H9 (cell line): ENCODE data around the gene DDIT4. TPM values are rescaled to one million over a fixed set of nuclear protein-coding genes. Genes with fewer than 3 reads are reported as not detected.

Experiments used
- DNase-seq: peaks from one replicate; pipeline ENCODE4 v3.0.0-alpha.2; 2017
- H2AFZ ChIP-seq: one replicate; pipeline ENCODE4 v1.6.1; 2013; ENCODE audit warnings: mild to moderate bottlenecking, low read length, control low read depth, moderate library complexity
- H2AK5ac ChIP-seq: 2 replicates; pipeline ENCODE4 v1.6.1; 2013; ENCODE audit warnings: low read length, control low read depth, mixed read lengths; ENCODE audit not compliant: insufficient read length
- H2BK120ac ChIP-seq: one replicate; pipeline ENCODE4 v1.6.1; 2013; ENCODE audit warnings: low read depth, mild to moderate bottlenecking, low read length, control low read depth, inconsistent platforms; ENCODE audit not compliant: poor library complexity, severe bottlenecking
- H2BK12ac ChIP-seq: 2 replicates; pipeline ENCODE4 v1.6.1; 2013; ENCODE audit warnings: low read length, control low read depth, mixed read lengths, low read depth; ENCODE audit not compliant: insufficient read length
- H2BK15ac ChIP-seq: 2 replicates; pipeline ENCODE4 v1.6.1; 2013; ENCODE audit warnings: low read depth, low read length, control low read depth
- H2BK20ac ChIP-seq: one replicate; pipeline ENCODE4 v1.6.1; 2013; ENCODE audit warnings: low read depth, mild to moderate bottlenecking, low read length, control low read depth, inconsistent platforms; ENCODE audit not compliant: poor library complexity, severe bottlenecking
- H2BK5ac ChIP-seq: 2 replicates; pipeline ENCODE4 v1.6.1; 2013; ENCODE audit warnings: low read length, control low read depth, mixed read lengths; ENCODE audit not compliant: insufficient read length
- H3K14ac ChIP-seq: 2 replicates; pipeline ENCODE4 v1.6.1; 2013; ENCODE audit warnings: low read length, control low read depth; ENCODE audit not compliant: insufficient read depth
- H3K18ac ChIP-seq: 2 replicates; pipeline ENCODE4 v1.6.1; 2013; ENCODE audit warnings: low read depth, mild to moderate bottlenecking, mixed read lengths, low read length, control low read depth; ENCODE audit not compliant: insufficient read length
- H3K23ac ChIP-seq: 2 replicates; pipeline ENCODE4 v1.6.1; 2013; ENCODE audit warnings: low read length, control low read depth, mixed read lengths, low read depth; ENCODE audit not compliant: insufficient read length
- H3K23me2 ChIP-seq: 2 replicates; pipeline ENCODE4 v1.6.1; 2013; ENCODE audit warnings: low read depth, mild to moderate bottlenecking, mixed read lengths, low read length, control low read depth; ENCODE audit not compliant: insufficient read length, poor library complexity, severe bottlenecking
- H3K27ac ChIP-seq: 2 replicates; pipeline ENCODE4 v1.5.1; 2013; ENCODE audit warnings: low read length, control low read depth, mixed read lengths, low read depth; ENCODE audit not compliant: insufficient read length
- H3K27me3 ChIP-seq: 2 replicates; pipeline ENCODE4 v1.6.1; 2013; ENCODE audit warnings: low read length, control low read depth, inconsistent platforms; ENCODE audit not compliant: insufficient read depth
- H3K4ac ChIP-seq: 2 replicates; pipeline ENCODE4 v1.6.1; 2013; ENCODE audit warnings: low read depth, mild to moderate bottlenecking, control low read depth, inconsistent platforms, low read length, moderate library complexity
- H3K4me1 ChIP-seq: 2 replicates; pipeline ENCODE4 v1.6.1; 2013; ENCODE audit warnings: low read length, control low read depth, inconsistent platforms; ENCODE audit not compliant: insufficient read depth
- H3K4me2 ChIP-seq: 2 replicates; pipeline ENCODE4 v1.6.1; 2013; ENCODE audit warnings: low read length, control low read depth, mixed read lengths; ENCODE audit not compliant: insufficient read length, insufficient read depth
- H3K56ac ChIP-seq: 2 replicates; pipeline ENCODE4 v1.6.1; 2013; ENCODE audit warnings: low read depth, mild to moderate bottlenecking, mixed read lengths, low read length, control low read depth; ENCODE audit not compliant: insufficient read length
- H3K79me1 ChIP-seq: 2 replicates; pipeline ENCODE4 v1.6.1; 2013; ENCODE audit warnings: low read depth, mild to moderate bottlenecking, moderate library complexity, low read length, control low read depth, inconsistent platforms; ENCODE audit not compliant: insufficient read depth, poor library complexity, severe bottlenecking
- H3K79me2 ChIP-seq: 2 replicates; pipeline ENCODE4 v1.6.1; 2013; ENCODE audit warnings: low read length, control low read depth, inconsistent platforms; ENCODE audit not compliant: insufficient read depth
- H3K9ac ChIP-seq: 2 replicates; pipeline ENCODE4 v1.6.1; 2013; ENCODE audit warnings: low read length, control low read depth, mixed read lengths; ENCODE audit not compliant: insufficient read length; ENCODE audit errors: extremely low read depth
- H3K9me3 ChIP-seq: one replicate; pipeline ENCODE4 v1.6.1; 2013; ENCODE audit warnings: low read depth, low read length, inconsistent platforms; ENCODE audit not compliant: control insufficient read depth
- H3T11ph ChIP-seq: one replicate; pipeline ENCODE4 v1.6.1; 2013; ENCODE audit warnings: mild to moderate bottlenecking, low read length, control low read depth, inconsistent platforms
- H4K20me1 ChIP-seq: one replicate; pipeline ENCODE4 v1.6.1; 2013; ENCODE audit not compliant: control insufficient read depth, insufficient read length, insufficient read depth
- H4K5ac ChIP-seq: 2 replicates; pipeline ENCODE4 v1.6.1; 2013; ENCODE audit warnings: low read depth, mild to moderate bottlenecking, mixed read lengths, low read length, control low read depth; ENCODE audit not compliant: insufficient read length
- H4K8ac ChIP-seq: replicated peaks from 2 replicates; pipeline ENCODE4 v1.6.1; 2013; ENCODE audit warnings: low read length, control low read depth, mixed read lengths, low read depth; ENCODE audit not compliant: insufficient read length
- H4K91ac ChIP-seq: 2 replicates; pipeline ENCODE4 v1.6.1; 2013; ENCODE audit warnings: low read depth, mild to moderate bottlenecking, moderate library complexity, mixed read lengths, low read length, control low read depth; ENCODE audit not compliant: insufficient read length
- H3K27ac Mint-ChIP-seq, 3 experiments: 2 replicates in 2 of 3; 3 replicates in 1 of 3; pipeline ENCODE4 v1.8.0; 2020 to 2021; ENCODE audit warnings: mixed read lengths in 3 of 3, mild to moderate bottlenecking in 1 of 3, moderate library complexity in 1 of 3
- H3K27me3 Mint-ChIP-seq: 2 replicates; pipeline ENCODE4 v1.8.0; 2021; ENCODE audit warnings: low read depth, mild to moderate bottlenecking, moderate library complexity, mixed read lengths
- H3K36me3 Mint-ChIP-seq, 3 experiments: 2 replicates in 2 of 3; 3 replicates in 1 of 3; pipeline ENCODE4 v1.8.0; 2020 to 2021; ENCODE audit warnings: low read depth in 3 of 3, mixed read lengths in 3 of 3; ENCODE audit not compliant: insufficient read depth in 1 of 3
- H3K4me1 Mint-ChIP-seq, 2 experiments: 2 replicates each; pipeline ENCODE4 v1.8.0; 2020; ENCODE audit warnings: mixed read lengths in 2 of 2
- H3K4me3 Mint-ChIP-seq, 2 experiments: 2 replicates in 1 of 2; 3 replicates in 1 of 2; pipeline ENCODE4 v1.8.0; 2020 to 2021; ENCODE audit warnings: mild to moderate bottlenecking in 2 of 2, mixed read lengths in 2 of 2, moderate library complexity in 1 of 2
- H3K9me3 Mint-ChIP-seq, 2 experiments: 2 replicates in 1 of 2; 3 replicates in 1 of 2; pipeline ENCODE4 v1.8.0; 2020; ENCODE audit warnings: mild to moderate bottlenecking in 2 of 2, mixed read lengths in 2 of 2, moderate library complexity in 1 of 2
- CTCF ChIP-seq: fragments of 200-600 bp; sonication (generic); conservative IDR thresholded peaks from 3 replicates; pipeline ENCODE4 v1.8.0; 2021; ENCODE audit warnings: antibody characterized with exemption, mild to moderate bottlenecking
- WGBS: extraction: QIAGEN DNeasy Blood & Tissue Kit; methylation state at CpG from one replicate; pipeline ENCODE4 v1.1.7; 2013; ENCODE audit warnings: missing lambda C conversion rate, low lambda C conversion rate, mixed read lengths; ENCODE audit not compliant: insufficient read length; ENCODE audit errors: extremely low coverage; 5-methylcytosine and 5-hydroxymethylcytosine counted together
- total RNA-seq: library from RNA; stranded (reverse); gene quantifications from 2 replicates; pipeline ENCODE4 v1.2.1, GENCODE V29; 2021

The DDIT4 gene
- total RNA-seq, 1 experiment from 2014 or later = 84.0 TPM

- no peaks in the 10 kb centered on the region for H4K20me1 ChIP-seq
- no peaks in the 10 kb centered on the region for H3K79me1 ChIP-seq
- no peak overlapping the region for H4K91ac ChIP-seq
- peaks cover 4% of the 10 kb centered on the region for H3K27me3 Mint-ChIP-seq
- H3K23ac ChIP-seq = no peak overlapping the region
- no peak overlapping the region for H3K18ac ChIP-seq
- no peaks in the 10 kb centered on the region for H3K23me2 ChIP-seq
- H3K14ac ChIP-seq = no peak overlapping the region; the same call in 1 of the 2 replicates
- H3K9me3 ChIP-seq = no peaks in the 10 kb centered on the region
- no peak overlapping the region for H3K56ac ChIP-seq
- H2BK20ac ChIP-seq = no peak overlapping the region
- H3K36me3 Mint-ChIP-seq = no peaks in the 10 kb centered on the region; a peak in 1 of 7 replicates
- DNase-seq = no peak
- no CpG with 5 or more reads among the region's 4 CpGs for WGBS
- H4K8ac ChIP-seq = no peak overlapping the region
- H2BK12ac ChIP-seq = no peak overlapping the region
- H2AFZ ChIP-seq = peak overlapping the region; percentile 17
- no peak overlapping the region for H3K27ac ChIP-seq
- no peak overlapping the region for H3K9ac ChIP-seq
- no peaks in the 10 kb centered on the region; a peak in 1 of 5 replicates for H3K9me3 Mint-ChIP-seq
- no peaks in the 10 kb centered on the region for H3K27me3 ChIP-seq
- no peak overlapping the region for H3K4me2 ChIP-seq
- H3K4me1 Mint-ChIP-seq = peaks cover 26 to 28% of the 10 kb centered on the region in 2 experiments
- no peaks in the 10 kb centered on the region for H3K79me2 ChIP-seq
- H2BK5ac ChIP-seq = no peak overlapping the region
- TF ChIP-seq CTCF = no peak
- H3K4ac ChIP-seq = no peak overlapping the region
- H3T11ph ChIP-seq = no peak overlapping the region
- no peak overlapping the region for H2AK5ac ChIP-seq
- peaks cover 9% of the 10 kb centered on the region; the same call in 1 of the 2 replicates for H3K4me1 ChIP-seq
- no peak overlapping the region for H4K5ac ChIP-seq
- H3K27ac Mint-ChIP-seq = peak overlapping the region in 1 of 3 experiments; percentile 27; a peak in 1 of 7 replicates
- H3K4me3 Mint-ChIP-seq = no peak overlapping the region
- H2BK15ac ChIP-seq = no peak overlapping the region
- H2BK120ac ChIP-seq = no peak overlapping the region
Measured at GRCh38 chr10:72310636-72311035, 36.9 kb downstream of the DDIT4 start.
